ENCODE measurements around the gene EMILIN1. TPM values are rescaled to one million over a fixed set of nuclear protein-coding genes. Genes with fewer than 3 reads are reported as not detected.

Gene EMILIN1
- total RNA-seq, 4 donors from 2014 or later = 7.9 to 32.2 (median 13.3) TPM

Other genes with a start within 250 kb of the EMILIN1 start
- under 1 TPM in 2 of 4 donors, not detected in 2; 0.13 to 0.83 TPM for gene DPYSL5, start 230.5 kb upstream of the EMILIN1 start, total RNA-seq
- gene MAPRE3, start 108.0 kb upstream of the EMILIN1 start, total RNA-seq = 10 to 100 TPM in 1 of 4 donors, 1 to 10 TPM in 3; 4.2 to 14.9 (median 5.9) TPM
- 100 to 1,000 TPM in 1 of 4 donors, 10 to 100 TPM in 3; 50.1 to 121 (median 82.0) TPM for gene TMEM214, start 45.6 kb upstream of the EMILIN1 start, total RNA-seq
- 10 to 100 TPM in 3 of 4 donors, 1 to 10 TPM in 1; 7.5 to 18.2 (median 12.3) TPM for gene AGBL5, start 26.9 kb upstream of the EMILIN1 start, total RNA-seq
- gene OST4, start 7.0 kb upstream of the EMILIN1 start, total RNA-seq = 100 to 1,000 TPM; 136 to 329 (median 225) TPM
- gene KHK, start 8.2 kb downstream of the EMILIN1 start, total RNA-seq = 100 to 1,000 TPM in 3 of 4 donors, 10 to 100 TPM in 1; 40.4 to 576 (median 435) TPM
- gene CGREF1, start 40.5 kb downstream of the EMILIN1 start, total RNA-seq = 1 to 10 TPM in 2 of 4 donors, not detected in 2; 2.5 to 5.6 TPM
- gene ABHD1, start 45.2 kb downstream of the EMILIN1 start, total RNA-seq = 1 to 10 TPM in 1 of 4 donors, not detected in 3; 2.8 TPM
- 100 to 1,000 TPM in 1 of 4 donors, 10 to 100 TPM in 3; 66.5 to 106 (median 69.4) TPM for gene PREB, start 56.0 kb downstream of the EMILIN1 start, total RNA-seq
- gene PRR30, start 60.8 kb downstream of the EMILIN1 start, total RNA-seq = not detected
- not detected for gene TCF23, start 70.4 kb downstream of the EMILIN1 start, total RNA-seq
- 100 to 1,000 TPM in 2 of 4 donors, 10 to 100 TPM in 2; 88.3 to 121 (median 101) TPM for gene ATRAID, start 133.4 kb downstream of the EMILIN1 start, total RNA-seq
- 10 to 100 TPM; 42.3 to 78.4 (median 65.8) TPM for gene SLC5A6, start 133.7 kb downstream of the EMILIN1 start, total RNA-seq
- gene CAD, start 138.8 kb downstream of the EMILIN1 start, total RNA-seq = 10 to 100 TPM; 21.2 to 42.9 (median 36.7) TPM
- under 1 TPM in 1 of 4 donors, not detected in 3; 0.35 TPM for gene SLC30A3, start 184.4 kb downstream of the EMILIN1 start, total RNA-seq
- gene DNAJC5G, start 196.8 kb downstream of the EMILIN1 start, total RNA-seq = 1 to 10 TPM in 1 of 4 donors, not detected in 3; 4.3 TPM
- under 1 TPM in 1 of 4 donors, not detected in 3; 0.54 TPM for gene TRIM54, start 203.8 kb downstream of the EMILIN1 start, total RNA-seq
- 1 to 10 TPM in 2 of 4 donors, not detected in 2; 2.3 to 5.2 TPM for gene UCN, start 229.8 kb downstream of the EMILIN1 start, total RNA-seq
- gene MPV17, start 244.5 kb downstream of the EMILIN1 start, total RNA-seq = 10 to 100 TPM; 41.5 to 62.3 (median 51.6) TPM